Measurements from ENCODE around the gene FOXP1.

Gene FOXP1

DNA sequence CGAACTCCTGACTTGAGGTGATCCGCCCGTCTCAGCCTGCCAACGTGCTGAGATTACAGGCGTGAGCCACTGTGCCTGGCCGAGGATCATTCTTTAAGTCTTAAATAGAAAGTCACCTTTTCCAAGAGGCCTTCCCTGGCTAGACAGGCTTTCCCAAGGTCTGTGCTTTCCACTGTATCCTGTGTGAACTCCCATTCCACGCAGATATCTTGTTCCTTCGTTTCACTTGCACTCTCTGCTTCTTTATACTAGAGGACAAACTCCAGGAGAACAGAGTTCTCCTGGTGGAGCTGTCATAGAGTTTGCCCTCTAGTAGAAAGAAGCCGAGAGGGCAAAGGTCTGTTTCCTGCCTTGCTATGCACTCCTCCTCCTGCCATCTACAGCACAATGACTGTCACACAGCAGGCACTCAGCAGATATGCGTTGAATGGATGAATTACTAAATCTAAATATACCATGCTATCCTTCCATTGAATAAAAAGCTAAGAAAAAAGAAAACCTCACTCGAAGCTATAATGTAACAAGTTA, 211.2 kb downstream of the FOXP1 start:
- H3K27me3 ChIP-seq, result no peaks in the 10 kb centered on the region
- H3K4me1 ChIP-seq (ENCODE audit: control insufficient read depth in 1 of 2, insufficient read depth in 1 of 2, low read depth in 1 of 2, low read length in 1 of 2), result no peaks in the 10 kb centered on the region
- H3K4me3 ChIP-seq (ENCODE audit: low read depth in 1 of 2, low read length in 1 of 2), result no peak overlapping the region
- TF ChIP-seq, protein P1, sequence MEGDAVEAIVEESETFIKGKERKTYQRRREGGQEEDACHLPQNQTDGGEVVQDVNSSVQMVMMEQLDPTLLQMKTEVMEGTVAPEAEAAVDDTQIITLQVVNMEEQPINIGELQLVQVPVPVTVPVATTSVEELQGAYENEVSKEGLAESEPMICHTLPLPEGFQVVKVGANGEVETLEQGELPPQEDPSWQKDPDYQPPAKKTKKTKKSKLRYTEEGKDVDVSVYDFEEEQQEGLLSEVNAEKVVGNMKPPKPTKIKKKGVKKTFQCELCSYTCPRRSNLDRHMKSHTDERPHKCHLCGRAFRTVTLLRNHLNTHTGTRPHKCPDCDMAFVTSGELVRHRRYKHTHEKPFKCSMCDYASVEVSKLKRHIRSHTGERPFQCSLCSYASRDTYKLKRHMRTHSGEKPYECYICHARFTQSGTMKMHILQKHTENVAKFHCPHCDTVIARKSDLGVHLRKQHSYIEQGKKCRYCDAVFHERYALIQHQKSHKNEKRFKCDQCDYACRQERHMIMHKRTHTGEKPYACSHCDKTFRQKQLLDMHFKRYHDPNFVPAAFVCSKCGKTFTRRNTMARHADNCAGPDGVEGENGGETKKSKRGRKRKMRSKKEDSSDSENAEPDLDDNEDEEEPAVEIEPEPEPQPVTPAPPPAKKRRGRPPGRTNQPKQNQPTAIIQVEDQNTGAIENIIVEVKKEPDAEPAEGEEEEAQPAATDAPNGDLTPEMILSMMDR (IDR thresholded peaks at IDR 0.05), result no peak
- H3K36me3 ChIP-seq, result no peaks in the 10 kb centered on the region
- H3K9me3 ChIP-seq, result no peaks in the 10 kb centered on the region
- H3K27ac ChIP-seq, result no peak overlapping the region

DNA sequence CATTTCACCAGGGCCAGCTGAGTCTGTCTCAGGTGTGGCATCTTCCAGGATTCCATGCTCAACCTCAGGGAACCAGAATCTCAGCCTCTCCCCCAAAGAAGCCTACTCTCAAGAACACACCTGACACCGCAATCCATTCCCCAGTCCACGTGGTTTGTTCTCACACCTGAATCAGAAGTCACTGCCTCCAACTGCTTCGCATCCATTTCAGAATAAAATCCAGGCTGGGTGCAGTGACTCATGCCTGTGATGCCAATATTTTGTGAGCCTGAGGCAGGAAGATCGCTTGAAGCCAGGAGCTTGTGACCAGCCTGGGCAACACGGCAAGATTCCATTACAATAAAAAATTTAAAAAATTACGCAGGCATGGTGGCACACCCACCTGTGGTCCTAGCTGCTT, 212.2 kb downstream of the FOXP1 start:
- no peaks in the 10 kb centered on the region for H3K36me3 ChIP-seq
- H3K9me3 ChIP-seq, result no peaks in the 10 kb centered on the region
- H3K4me1 ChIP-seq (ENCODE audit: control insufficient read depth in 1 of 2, insufficient read depth in 1 of 2, low read depth in 1 of 2, low read length in 1 of 2), result no peaks in the 10 kb centered on the region
- TF ChIP-seq, protein P1 (IDR thresholded peaks at IDR 0.05), result no peak
- no peak overlapping the region for H3K4me3 ChIP-seq (ENCODE audit: low read depth in 1 of 2, low read length in 1 of 2)
- H3K27me3 ChIP-seq, result no peaks in the 10 kb centered on the region
- H3K27ac ChIP-seq, result no peak overlapping the region

DNA sequence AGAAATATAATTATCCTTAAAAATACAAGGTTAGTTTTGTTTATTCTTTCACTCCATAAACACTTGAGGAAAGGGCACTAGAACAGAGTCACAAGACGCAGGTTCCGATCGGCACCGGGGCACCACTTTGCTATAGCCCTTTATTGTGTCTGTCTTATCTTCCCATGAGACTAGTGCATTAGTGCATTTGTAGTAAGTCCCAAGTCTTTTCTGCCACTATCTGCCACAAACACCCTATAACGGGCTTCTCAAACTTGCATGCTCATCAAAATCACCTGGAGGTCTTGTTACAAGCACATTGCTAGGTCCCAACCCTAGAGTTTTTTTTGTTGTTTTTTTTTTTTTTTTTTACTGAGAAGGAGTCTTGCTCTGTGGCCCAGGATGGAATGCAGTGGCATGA, 213.1 kb downstream of the FOXP1 start:
- H3K36me3 ChIP-seq, result no peaks in the 10 kb centered on the region
- H3K27ac ChIP-seq, result no peak overlapping the region
- H3K4me1 ChIP-seq (ENCODE audit: control insufficient read depth in 1 of 2, insufficient read depth in 1 of 2, low read depth in 1 of 2, low read length in 1 of 2), result no peaks in the 10 kb centered on the region
- TF ChIP-seq, protein P1 (IDR thresholded peaks at IDR 0.05), result no peak
- no peaks in the 10 kb centered on the region for H3K27me3 ChIP-seq
- no peaks in the 10 kb centered on the region for H3K9me3 ChIP-seq
- no peak overlapping the region for H3K4me3 ChIP-seq (ENCODE audit: low read depth in 1 of 2, low read length in 1 of 2)

DNA sequence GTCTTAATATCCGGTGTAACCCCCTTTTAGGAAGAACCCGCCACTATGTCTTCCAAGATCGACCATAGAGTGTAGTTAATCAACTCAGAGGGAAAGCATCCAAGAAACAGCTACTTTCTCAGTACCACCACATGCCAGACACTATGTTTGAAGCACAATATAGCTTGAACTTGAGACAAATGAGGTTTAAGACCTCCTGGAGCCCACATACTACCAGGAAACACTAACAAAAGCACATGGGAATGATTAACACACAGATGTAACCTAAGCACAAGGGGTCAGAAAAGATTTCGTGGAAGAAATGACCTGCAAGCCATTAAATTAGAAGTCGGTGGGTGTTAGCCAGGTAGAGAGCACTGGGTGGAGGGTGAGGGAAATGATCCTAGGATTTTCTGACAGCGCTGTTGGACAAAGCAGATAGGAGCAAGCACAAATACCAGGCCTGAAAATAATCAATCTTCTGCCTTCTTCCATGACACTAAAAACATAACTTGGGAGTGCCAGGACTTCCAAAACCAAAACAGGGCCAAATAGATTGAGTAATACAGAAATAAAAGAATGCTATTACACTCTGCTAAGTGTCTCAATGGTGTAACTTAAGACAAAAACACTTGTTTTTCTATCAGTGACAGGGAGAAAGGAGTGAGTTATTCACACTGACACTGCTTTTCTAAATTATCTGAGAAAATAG, 213.7 kb downstream of the FOXP1 start:
- no peaks in the 10 kb centered on the region for H3K27me3 ChIP-seq
- no peaks in the 10 kb centered on the region for H3K36me3 ChIP-seq
- no peaks in the 10 kb centered on the region for H3K9me3 ChIP-seq
- no peak overlapping the region for H3K27ac ChIP-seq
- no peaks in the 10 kb centered on the region for H3K4me1 ChIP-seq (ENCODE audit: control insufficient read depth in 1 of 2, insufficient read depth in 1 of 2, low read depth in 1 of 2, low read length in 1 of 2)
- TF ChIP-seq, protein P1 (IDR thresholded peaks at IDR 0.05), result no peak
- no peak overlapping the region for H3K4me3 ChIP-seq (ENCODE audit: low read depth in 1 of 2, low read length in 1 of 2)

DNA sequence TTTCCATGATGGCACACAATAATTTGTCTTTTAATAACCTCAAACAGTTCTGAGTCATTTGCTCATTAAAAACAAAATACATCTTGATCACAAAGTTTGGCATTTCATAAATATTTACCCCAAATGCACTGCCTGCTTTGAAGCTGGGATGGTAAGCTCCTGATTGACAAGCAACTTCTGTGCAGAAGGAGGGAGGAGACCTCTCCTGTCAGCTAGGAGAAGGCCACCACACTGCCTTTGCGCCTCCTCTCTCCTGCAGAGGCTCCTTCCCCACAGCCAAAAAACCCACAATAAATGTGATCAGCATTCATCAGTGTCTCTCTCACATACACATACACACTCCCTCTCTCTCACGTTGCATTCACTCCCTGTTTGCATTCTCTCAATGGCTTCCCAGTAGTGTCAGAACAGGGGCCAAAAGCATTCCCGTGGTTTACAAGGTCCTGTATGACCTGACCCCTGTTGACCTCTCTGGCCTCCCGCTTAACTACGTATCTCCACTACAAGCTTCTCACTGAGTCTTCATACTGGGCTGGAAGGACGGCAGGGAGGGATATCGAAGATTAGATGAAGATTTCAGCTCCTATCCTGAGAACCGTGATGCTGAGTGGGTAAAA, 216.4 kb downstream of the FOXP1 start:
- Histone ChIP-seq H3K27ac (no peak overlapping the region), H3K4me3 (ENCODE audit: low read depth in 1 of 2, low read length in 1 of 2) (no peak overlapping the region), H3K27me3 (no peaks in the 10 kb centered on the region), H3K36me3 (no peaks in the 10 kb centered on the region), H3K9me3 (no peaks in the 10 kb centered on the region), H3K4me1 (ENCODE audit: control insufficient read depth in 1 of 2, insufficient read depth in 1 of 2, low read depth in 1 of 2, low read length in 1 of 2) (no peaks in the 10 kb centered on the region)
- TF ChIP-seq, protein P1 (IDR thresholded peaks at IDR 0.05), result no peak
